Stimulated activated CD4-positive, alpha-beta T cell treated with anti-CD3 and anti-CD28 coated beads, Interleukin-12 subunit alpha, Interleukin-12 subunit beta, amount 100 ng/mL, for 4 hours (primary cell): ENCODE measurements around the gene MAPK11.

ENCODE experiments used
- DNase-seq: peaks from one replicate; pipeline ENCODE4 v3.0.0-alpha.2; 2020

The MAPK11 gene

DNA sequence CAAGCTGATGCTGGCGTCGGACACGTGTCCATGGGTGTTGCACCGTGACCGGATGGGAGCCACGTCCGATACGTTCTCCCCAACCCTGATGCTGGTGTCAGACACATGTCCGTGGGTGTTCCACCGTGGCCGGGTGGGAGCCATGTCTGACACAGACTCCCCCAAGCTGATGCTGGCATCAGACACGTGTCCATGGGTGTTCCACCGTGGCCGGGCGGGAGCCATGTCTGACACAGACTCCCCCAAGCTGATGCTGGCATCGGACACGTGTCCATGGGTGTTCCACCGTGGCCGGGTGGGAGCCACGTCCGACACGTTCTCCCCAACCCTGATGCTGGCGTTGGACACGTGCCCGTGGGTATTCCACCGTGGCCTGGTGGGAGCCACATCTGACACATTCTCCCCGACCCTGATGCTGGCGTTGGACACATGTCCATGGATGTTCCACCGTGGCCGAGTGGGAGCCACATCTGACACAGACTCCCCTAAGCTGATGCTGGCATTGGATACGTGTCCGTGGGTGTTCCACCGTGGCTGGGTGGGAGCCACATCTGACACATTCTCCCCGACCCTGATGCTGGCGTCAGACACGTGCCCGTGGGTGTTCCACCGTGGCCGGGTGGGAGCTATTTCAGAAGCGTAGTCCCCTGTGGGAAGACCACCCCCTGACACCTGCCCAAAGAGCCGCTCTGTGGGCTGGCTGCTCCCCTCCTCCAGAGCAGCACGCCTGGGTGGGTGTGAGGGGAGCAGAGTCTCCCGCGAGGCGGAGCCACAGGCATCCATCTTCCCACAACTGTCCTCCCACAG, 49.4 kb downstream of the MAPK11 start:
- no peak for DNase-seq

DNA sequence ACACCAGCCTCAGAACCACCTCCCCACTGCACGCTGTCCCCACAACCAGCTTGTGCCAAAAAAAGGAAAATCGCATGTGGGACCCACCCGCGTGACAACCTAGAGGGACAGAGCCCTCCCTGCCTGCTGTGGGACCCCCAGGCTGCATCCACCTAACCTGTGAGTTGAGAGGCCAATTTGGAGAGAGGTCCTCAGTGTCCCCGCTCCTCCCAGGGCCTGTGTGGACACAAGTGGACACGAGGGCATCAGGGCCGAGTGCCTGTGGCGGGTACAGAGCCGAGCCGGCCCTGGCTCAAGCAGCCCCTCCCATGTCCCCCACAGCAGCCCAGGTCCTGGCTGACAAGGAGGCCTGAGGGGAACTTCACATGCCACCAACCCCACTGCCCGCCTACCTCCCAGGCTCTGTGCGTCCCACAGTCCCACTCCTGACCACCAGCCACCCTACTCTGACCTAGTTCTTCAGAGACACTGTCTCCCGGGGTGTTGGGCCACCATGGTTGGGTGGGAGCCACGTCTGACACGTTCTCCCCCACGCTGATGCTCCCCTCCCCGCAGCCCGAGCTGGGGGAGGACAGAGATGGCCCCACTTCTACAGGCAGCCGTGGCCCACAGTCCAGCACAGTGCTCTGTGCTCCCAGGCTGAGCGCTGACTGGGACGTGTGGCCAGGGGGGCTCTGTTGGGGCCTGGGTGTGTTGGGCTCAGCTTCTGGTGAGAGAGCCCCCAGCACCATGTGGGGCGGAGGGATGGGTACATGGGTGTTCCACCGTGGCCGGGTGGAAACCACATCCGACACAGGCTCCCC, 50.2 kb downstream of the MAPK11 start:
- no peak for DNase-seq

DNA sequence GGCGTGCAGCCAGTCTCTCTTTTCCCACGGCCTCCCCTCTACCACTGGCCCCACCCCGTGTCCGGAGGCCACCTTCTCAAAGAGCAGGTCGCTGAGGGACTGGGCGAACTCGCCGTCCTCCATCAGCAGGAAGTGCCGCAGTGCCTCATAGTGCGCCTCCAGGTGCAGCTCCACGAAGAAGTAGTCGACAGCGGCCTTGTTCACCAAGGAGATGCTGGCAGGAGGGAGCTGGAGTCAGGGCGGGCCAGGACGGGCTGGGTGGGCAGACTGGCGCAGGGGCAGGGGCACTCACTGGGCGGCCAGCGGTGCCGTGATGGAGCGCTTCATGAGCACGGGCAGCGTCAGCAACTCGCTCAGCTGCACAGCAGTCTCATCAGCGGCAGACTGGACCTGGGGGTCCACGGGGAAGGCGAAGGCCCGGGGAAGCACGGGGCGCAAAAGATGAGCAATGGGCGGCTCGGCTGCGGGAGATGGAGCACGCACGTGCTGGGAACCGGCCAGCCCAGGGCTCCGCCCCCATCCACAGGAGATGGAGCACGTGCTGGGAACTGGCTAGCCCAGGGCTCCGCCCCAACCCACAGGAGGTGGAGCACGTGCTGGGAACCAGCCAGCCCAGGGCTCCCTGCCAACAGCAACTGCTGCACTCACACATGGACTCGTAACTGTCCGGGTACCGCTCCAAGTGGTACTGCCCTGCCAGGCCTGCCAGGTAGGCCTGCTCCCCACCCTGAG, 51.0 kb downstream of the MAPK11 start:
- no peak for DNase-seq

DNA sequence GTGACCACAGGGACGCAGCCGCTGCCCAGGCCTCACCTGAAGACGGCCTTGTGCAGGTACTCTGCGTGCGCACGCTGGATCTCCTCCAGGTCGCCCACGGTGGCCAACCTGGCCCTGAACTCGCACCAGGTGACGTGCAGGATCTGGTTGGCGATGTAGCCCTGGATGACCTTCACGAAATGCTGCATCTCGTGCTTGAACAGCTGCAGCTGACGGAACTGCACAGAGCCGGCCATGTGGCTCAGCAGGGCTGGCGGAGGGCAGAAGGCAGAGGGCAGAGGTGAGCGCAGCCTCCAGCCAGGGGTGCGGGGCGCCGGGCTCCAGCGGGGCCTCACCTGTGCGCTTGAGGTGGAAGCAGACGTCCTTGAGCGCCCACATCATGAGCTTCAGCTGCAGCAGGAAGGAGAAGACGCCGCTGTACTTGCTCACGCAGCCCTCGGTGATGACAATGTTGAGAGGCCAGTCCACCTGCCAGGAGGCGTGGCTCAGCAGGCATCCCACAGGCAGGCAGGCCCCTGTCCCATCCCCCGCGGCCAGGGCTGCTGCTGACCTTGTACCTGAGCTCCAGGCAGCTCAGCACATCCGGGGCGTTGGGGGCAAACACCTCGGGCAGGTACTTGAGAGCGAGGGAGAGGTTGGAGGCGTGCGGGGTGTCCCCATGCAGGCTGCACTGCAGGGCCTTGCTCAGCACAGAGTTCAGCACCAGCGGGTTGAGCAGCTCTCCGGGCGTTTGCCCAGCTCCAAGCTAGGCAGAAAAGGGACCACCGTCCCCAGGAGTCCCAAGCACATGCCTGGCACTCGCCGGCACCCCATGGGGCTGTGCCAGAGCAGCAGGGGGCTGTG, 51.8 kb downstream of the MAPK11 start:
- no peak for DNase-seq

GRCh38 chr22:50217543-50218152, 52.5 kb downstream of the MAPK11 start:
- no peak for DNase-seq

GRCh38 chr22:50216684-50217520, 53.3 kb downstream of the MAPK11 start:
- no peak for DNase-seq

DNA sequence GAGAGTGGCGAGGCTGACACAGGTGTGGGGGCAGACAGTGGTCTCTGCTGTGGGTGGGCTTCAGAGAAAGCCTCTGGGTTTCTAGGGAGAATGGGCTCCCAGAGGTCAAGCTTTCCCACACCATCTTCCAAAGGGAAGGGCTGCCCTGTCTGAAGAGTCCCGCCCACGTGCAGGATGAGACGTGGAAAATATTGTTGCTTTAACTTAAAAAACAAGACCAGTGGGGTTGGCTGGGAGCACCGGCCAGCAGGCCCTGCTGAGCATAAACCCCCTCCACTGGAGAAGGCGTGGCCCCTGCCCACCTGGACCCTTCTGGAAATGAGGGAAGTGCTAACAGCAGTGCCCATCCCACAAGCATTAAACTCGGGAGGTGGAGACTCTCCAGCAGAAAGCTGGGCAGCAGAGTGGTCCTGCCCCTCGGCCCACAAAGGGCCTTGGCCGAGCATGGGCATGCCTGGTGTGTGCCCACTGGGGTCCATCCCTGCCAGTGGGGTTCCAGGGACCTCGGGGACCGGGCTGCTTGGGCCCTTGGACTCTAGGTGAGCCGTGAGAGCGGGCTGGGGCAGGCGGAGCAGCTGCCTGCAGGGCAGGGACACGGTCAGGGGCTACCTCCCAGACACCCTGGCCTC, 54.0 kb downstream of the MAPK11 start:
- no peak for DNase-seq

DNA sequence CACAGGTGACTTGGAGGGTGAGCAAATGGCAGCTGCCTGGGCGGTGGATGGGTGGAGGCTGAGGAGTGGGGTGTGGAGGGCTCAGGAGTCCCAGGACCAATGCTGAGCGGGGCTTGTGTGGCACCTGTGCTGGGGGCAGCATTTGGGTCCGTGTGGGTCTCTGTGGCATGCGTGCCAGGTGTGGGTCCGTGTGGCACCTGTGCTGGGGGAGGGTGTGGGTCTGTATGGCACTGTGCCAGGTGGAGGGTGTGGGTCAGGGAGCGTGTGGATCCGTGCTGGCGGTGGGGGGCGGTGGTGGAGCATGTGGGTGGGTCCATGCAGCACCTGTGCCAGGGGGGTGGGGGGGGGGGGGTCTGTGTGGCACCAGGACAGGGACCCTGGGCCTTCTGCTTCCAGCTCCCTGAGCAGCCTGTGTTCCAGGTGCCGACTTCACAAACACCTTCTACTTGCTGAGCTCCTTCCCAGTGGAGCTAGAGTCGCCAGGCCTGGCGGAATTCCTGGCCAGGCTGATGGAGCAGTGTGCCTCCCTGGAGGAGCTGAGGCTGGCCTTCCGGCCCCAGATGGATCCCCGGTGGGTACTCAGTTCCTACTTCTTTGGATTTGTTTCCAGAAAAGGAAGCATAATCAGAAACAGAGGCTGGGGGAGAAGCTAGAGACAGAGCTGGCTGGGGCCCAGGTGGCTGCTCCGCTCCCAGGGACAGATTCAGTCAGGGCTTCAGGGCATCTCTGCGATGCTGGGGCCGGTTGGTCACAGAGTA, 54.7 kb downstream of the MAPK11 start:
- no peak for DNase-seq
